ENCODE results near the gene ADAMTSL4.

DNA sequence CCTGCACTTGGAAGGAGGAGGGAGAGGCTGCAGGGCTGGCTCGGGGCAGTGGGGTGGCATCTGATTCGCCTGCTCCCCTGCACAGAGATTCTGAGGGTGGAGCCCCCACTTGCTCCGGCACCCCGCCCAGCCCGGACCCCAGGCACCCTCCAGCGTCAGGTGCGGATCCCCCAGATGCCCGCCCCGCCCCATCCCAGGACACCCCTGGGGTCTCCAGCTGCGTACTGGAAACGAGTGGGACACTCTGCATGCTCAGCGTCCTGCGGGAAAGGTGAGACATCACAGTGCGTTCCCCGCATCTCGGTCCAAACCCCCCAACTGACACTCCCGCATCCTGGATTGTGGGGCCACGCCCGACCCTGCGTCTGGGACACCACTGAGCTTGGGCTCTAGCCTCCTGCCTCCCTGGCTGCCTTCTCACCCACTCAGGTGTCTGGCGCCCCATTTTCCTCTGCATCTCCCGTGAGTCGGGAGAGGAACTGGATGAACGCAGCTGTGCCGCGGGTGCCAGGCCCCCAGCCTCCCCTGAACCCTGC, 7.9 kb downstream of the ADAMTSL4 start:
- TF ChIP-seq MEF2A (IDR thresholded peaks at IDR 0.05; ENCODE audit: control insufficient read depth, low read depth, low read length), result no peak
- TF ChIP-seq ZNF274 (IDR thresholded peaks at IDR 0.05; ENCODE audit: borderline replicate concordance, low read depth, low read length), result no peak
- no peak for TF ChIP-seq DPF2 (IDR thresholded peaks at IDR 0.05)
- TF ChIP-seq, protein P1, sequence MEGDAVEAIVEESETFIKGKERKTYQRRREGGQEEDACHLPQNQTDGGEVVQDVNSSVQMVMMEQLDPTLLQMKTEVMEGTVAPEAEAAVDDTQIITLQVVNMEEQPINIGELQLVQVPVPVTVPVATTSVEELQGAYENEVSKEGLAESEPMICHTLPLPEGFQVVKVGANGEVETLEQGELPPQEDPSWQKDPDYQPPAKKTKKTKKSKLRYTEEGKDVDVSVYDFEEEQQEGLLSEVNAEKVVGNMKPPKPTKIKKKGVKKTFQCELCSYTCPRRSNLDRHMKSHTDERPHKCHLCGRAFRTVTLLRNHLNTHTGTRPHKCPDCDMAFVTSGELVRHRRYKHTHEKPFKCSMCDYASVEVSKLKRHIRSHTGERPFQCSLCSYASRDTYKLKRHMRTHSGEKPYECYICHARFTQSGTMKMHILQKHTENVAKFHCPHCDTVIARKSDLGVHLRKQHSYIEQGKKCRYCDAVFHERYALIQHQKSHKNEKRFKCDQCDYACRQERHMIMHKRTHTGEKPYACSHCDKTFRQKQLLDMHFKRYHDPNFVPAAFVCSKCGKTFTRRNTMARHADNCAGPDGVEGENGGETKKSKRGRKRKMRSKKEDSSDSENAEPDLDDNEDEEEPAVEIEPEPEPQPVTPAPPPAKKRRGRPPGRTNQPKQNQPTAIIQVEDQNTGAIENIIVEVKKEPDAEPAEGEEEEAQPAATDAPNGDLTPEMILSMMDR (IDR thresholded peaks at IDR 0.05 in 2 of 3, conservative IDR thresholded peaks at IDR 0.05 in 1 of 3; ENCODE audit: insufficient read depth in 2 of 3, low read depth in 1 of 3, low read length in 3 of 3), result no peak

All from K562 (cell line).